GM21723 (cell line): ENCODE measurements around the gene HCN4.
"Not testable (repeated sequence)": the region's sequence is repeated elsewhere in the genome, so short reads cannot be mapped to it uniquely, and the experiment has no call there.

Experiments used
- ATAC-seq: cut with Tn5 transposase; IDR thresholded peaks from one replicate; pipeline ENCODE4 v1.9.1; 2021; ENCODE audit warnings: mild to moderate bottlenecking, moderate library complexity; ENCODE audit not compliant: unreplicated experiment

HCN4 gene

GRCh38 chr15:73368301-73369136, at the start of gene HCN4:
HCN4 (minus strand) TSS chr15:73368958; CDS start chr15:73368270, 688 bp downstream.
- ATAC-seq: no peak

- ATAC-seq: no peak
Observed at GRCh38 chr15:73414876-73415275, 46.1 kb upstream of the HCN4 start.

- ATAC-seq: no peak
Observed at GRCh38 chr15:73403171-73403570, 34.4 kb upstream of the HCN4 start.

GRCh38 chr15:73400222-73400621, 31.5 kb upstream of the HCN4 start:
- not testable (repeated sequence) for ATAC-seq

- no peak for ATAC-seq
Observed at GRCh38 chr15:73398861-73399260, 30.1 kb upstream of the HCN4 start.

GRCh38 chr15:73397461-73397860, 28.7 kb upstream of the HCN4 start:
- ATAC-seq: no peak

GRCh38 chr15:73395671-73396070, 26.9 kb upstream of the HCN4 start:
- ATAC-seq: no peak

GRCh38 chr15:73394782-73395181, 26.0 kb upstream of the HCN4 start:
- no peak for ATAC-seq

GRCh38 chr15:73393336-73393735, 24.6 kb upstream of the HCN4 start:
- ATAC-seq: no peak

GRCh38 chr15:73392025-73392424, 23.3 kb upstream of the HCN4 start:
- ATAC-seq: no peak

- ATAC-seq: no peak
Observed at GRCh38 chr15:73391128-73391872, 22.5 kb upstream of the HCN4 start.

GRCh38 chr15:73389971-73390544, 21.3 kb upstream of the HCN4 start:
- no peak for ATAC-seq

- no peak for ATAC-seq
Observed at GRCh38 chr15:73389539-73389938, 20.8 kb upstream of the HCN4 start.

- no peak for ATAC-seq
Observed at GRCh38 chr15:73388256-73388781, 19.6 kb upstream of the HCN4 start.

GRCh38 chr15:73387507-73388255, 18.9 kb upstream of the HCN4 start:
- no peak for ATAC-seq

GRCh38 chr15:73386886-73387506, 18.2 kb upstream of the HCN4 start:
- no peak for ATAC-seq

- ATAC-seq: no peak
Observed at GRCh38 chr15:73386238-73386637, 17.5 kb upstream of the HCN4 start.

GRCh38 chr15:73385205-73385604, 16.4 kb upstream of the HCN4 start:
- no peak for ATAC-seq

GRCh38 chr15:73383310-73384189, 14.8 kb upstream of the HCN4 start:
- ATAC-seq: no peak
